Lung (tissue), 12 donors: Measurements from ENCODE around the gene RTEL1. TPM values are rescaled to one million over a fixed set of nuclear protein-coding genes. Genes with fewer than 3 reads are reported as not detected.
A peak's percentile ranks its signal among the peaks of the same experiment; 100 is the strongest.

Experiments
- ATAC-seq: fragments of 200-7000 bp; cut with Tn5 transposase; one replicate; pipeline ENCODE4 v1.9.1; 2020; ENCODE audit warnings: moderate number of reproducible peaks; ENCODE audit not compliant: insufficient read depth, low FRiP score
- DNase-seq, 3 donors: peaks; one replicate each; pipeline ENCODE4 v3.0.0-alpha.2; 2013 to 2017
- H3K27ac ChIP-seq, 2 donors: one replicate each; pipeline ENCODE4 v1.5.1; 2013; ENCODE audit warnings: mild to moderate bottlenecking in 2 of 2, moderate library complexity in 2 of 2, control low read depth in 1 of 2, inconsistent platforms in 1 of 2, low read depth in 1 of 2, low read length in 1 of 2
- H3K27me3 ChIP-seq, 3 donors: one replicate each; pipeline ENCODE4 v1.5.1; 2013; ENCODE audit warnings: low read length in 2 of 3; ENCODE audit not compliant: control insufficient read depth in 3 of 3, insufficient read depth in 3 of 3
- H3K36me3 ChIP-seq, 4 donors: one replicate each; pipeline ENCODE4 v1.5.1; 2013; ENCODE audit warnings: low read length in 4 of 4, mild to moderate bottlenecking in 1 of 4, moderate library complexity in 1 of 4; ENCODE audit not compliant: control insufficient read depth in 4 of 4, insufficient read depth in 4 of 4
- H3K4me1 ChIP-seq, 5 donors: one replicate each; pipeline ENCODE4 v1.5.1; 2013; ENCODE audit warnings: low read length in 5 of 5, mild to moderate bottlenecking in 2 of 5, moderate library complexity in 1 of 5; ENCODE audit not compliant: control insufficient read depth in 5 of 5, insufficient read depth in 5 of 5
- H3K4me3 ChIP-seq: one replicate; pipeline ENCODE4 v1.5.1; 2013; ENCODE audit warnings: mild to moderate bottlenecking, control low read depth, moderate library complexity
- H3K9ac ChIP-seq, 2 donors: one replicate each; pipeline ENCODE4 v1.5.1; 2013; ENCODE audit warnings: low read length in 2 of 2, control low read depth in 1 of 2; ENCODE audit not compliant: insufficient read depth in 1 of 2
- H3K9me3 ChIP-seq, 4 donors: one replicate each; pipeline ENCODE4 v1.5.1; 2013; ENCODE audit warnings: low read length in 3 of 4, mild to moderate bottlenecking in 1 of 4, moderate library complexity in 1 of 4; ENCODE audit not compliant: control insufficient read depth in 4 of 4, insufficient read depth in 3 of 4
- WGBS, 2 donors: extraction: QIAGEN DNeasy Blood & Tissue Kit; methylation state at CpG; one replicate each; pipeline ENCODE4 v1.1.7; 2013; 5-methylcytosine and 5-hydroxymethylcytosine counted together
- polyA plus RNA-seq, 2 donors: library from polyadenylated mRNA; stranded (reverse); fragments of 200-250 nt; gene quantifications; one replicate each; pipeline ENCODE4 v1.2.1, GENCODE V29; 2013
- total RNA-seq, 2 donors: library from RNA; depleted of rRNA in 1 of 2; stranded (reverse); fragments of >200 nt in 1 of 2; gene quantifications; one replicate each; pipeline ENCODE4 v1.2.1, GENCODE V29; 2014 to 2021
- TF ChIP-seq, protein P1 (sequence below): IDR thresholded peaks from 2 replicates; pipeline ENCODE4 v1.5.1; 2012; ENCODE audit warnings: mild to moderate bottlenecking; ENCODE audit errors: control extremely low read depth, extremely low read depth
- donor health status: control.
- donor health status: control.
- donor health status: Bipolar disorder and iron deficiency.
- donor health status: healthy.
- donor health status: DM: yes; HTN: yes; CAD: no.

RTEL1 gene
- total and polyA plus RNA-seq, 4 donors = 12.4 to 45.8 (median 17.7) TPM

DNA sequence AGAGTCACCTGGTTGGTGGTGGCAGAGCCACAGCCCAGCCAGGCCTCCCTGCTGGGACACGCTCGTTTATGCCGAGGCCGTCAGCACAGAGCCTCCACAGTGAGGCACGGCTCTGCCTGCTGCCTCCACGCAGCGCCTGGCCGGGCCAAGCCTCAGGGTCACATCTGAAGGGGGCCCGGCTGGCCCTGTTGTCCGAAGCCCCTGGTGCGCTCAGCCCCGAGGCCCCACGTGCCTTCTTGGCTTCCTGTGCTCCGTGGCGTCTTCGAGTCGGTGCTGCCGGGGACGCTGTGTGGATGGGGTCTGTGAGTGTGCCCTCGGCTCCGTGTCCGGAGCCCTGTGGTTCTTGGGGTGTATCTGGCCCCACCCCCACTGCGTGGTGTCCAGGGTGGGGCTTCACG, 28.0 kb downstream of the RTEL1 start:
- Histone ChIP-seq H3K27ac (peak overlapping the region; percentile 84 to 95), H3K36me3 (peaks cover 0 to 3% (median 0%) of the 10 kb centered on the region in 4 donors), H3K27me3 (no peaks in the 10 kb centered on the region), H3K4me1 (peaks cover 0 to 44% (median 0%) of the 10 kb centered on the region in 5 donors), H3K4me3 (no peak overlapping the region), H3K9me3 (no peaks in the 10 kb centered on the region), H3K9ac (no peak overlapping the region)
- 83 to 85% methylated on average over 23 to 24 of the region's 24 CpGs for WGBS, 2 donors
- DNase-seq = no peak
- TF ChIP-seq, protein P1, sequence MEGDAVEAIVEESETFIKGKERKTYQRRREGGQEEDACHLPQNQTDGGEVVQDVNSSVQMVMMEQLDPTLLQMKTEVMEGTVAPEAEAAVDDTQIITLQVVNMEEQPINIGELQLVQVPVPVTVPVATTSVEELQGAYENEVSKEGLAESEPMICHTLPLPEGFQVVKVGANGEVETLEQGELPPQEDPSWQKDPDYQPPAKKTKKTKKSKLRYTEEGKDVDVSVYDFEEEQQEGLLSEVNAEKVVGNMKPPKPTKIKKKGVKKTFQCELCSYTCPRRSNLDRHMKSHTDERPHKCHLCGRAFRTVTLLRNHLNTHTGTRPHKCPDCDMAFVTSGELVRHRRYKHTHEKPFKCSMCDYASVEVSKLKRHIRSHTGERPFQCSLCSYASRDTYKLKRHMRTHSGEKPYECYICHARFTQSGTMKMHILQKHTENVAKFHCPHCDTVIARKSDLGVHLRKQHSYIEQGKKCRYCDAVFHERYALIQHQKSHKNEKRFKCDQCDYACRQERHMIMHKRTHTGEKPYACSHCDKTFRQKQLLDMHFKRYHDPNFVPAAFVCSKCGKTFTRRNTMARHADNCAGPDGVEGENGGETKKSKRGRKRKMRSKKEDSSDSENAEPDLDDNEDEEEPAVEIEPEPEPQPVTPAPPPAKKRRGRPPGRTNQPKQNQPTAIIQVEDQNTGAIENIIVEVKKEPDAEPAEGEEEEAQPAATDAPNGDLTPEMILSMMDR = no peak
- ATAC-seq = no peak

DNA sequence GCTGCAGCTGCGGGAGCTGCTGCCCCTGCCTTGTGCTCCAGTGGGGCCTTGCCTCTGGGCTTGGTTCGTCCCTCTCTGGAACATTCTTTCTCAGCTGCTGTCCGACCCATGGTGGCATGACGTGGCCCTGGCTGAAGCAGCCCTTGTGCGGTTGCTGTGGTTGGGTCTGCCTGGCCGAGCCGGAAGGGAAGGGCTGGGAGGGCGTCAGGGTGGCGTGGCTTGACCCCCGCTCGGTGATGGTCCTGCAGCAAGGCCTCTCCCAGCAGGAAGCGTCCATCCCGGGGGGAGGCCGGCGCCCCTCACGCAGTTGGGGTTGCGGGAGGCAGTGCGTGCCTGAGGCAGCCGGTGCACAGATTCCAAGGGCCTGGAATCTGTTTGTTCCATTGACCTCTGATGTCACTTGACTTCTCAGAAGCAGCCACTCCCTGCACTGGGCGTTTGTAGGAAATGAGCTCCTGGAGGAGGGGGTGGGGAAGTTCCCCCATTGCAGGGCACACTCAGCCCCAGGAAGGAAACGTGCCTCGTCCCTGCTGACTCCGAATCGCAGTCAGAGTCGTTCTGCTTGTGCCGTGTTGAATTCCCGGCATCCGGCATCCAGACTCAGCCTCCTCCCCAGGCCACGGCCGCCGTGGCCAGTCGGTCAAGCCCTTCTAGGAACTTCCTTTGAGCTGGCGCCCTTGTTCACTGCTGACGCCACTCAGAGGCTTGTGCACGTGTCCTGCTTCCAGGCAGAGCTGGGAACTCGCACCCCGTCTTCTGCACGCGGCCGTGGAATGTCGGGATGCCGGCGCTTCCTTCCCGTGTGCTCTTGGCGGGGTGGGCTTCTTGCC, 28.6 kb downstream of the RTEL1 start:
- peaks cover 0 to 47% (median 0%) of the 10 kb centered on the region in 5 donors for H3K4me1 ChIP-seq
- H3K9ac ChIP-seq = peak overlapping the region in 1 of 2 donors; percentile 46
- no peak overlapping the region for H3K4me3 ChIP-seq
- TF ChIP-seq, protein P1 = no peak
- ATAC-seq (peak; percentile 68), DNase-seq (peak; percentile 49 to 74 (median 60))
- peaks cover 0 to under 1% (median 0%) of the 10 kb centered on the region in 4 donors for H3K36me3 ChIP-seq
- WGBS, 2 donors = 18 to 21% methylated on average over 45 of the region's 45 CpGs
- H3K9me3 ChIP-seq = no peaks in the 10 kb centered on the region
- peak overlapping the region; percentile 84 to 95 for H3K27ac ChIP-seq
- H3K27me3 ChIP-seq = no peaks in the 10 kb centered on the region

GRCh38 chr20:63687419-63688178, 29.5 kb downstream of the RTEL1 start:
- no peak for DNase-seq
- no peaks in the 10 kb centered on the region for H3K27me3 ChIP-seq
- ATAC-seq = no peak
- peaks cover 0 to 49% (median 0%) of the 10 kb centered on the region in 5 donors for H3K4me1 ChIP-seq
- no peak overlapping the region for H3K9ac ChIP-seq
- no peaks in the 10 kb centered on the region for H3K9me3 ChIP-seq
- WGBS, 2 donors = 90 to 92% methylated on average over 29 of the region's 29 CpGs
- peak overlapping the region; percentile 84 to 95 for H3K27ac ChIP-seq
- no peak overlapping the region for H3K4me3 ChIP-seq
- TF ChIP-seq, protein P1 = no peak
- H3K36me3 ChIP-seq = peaks cover 0 to 4% (median 0%) of the 10 kb centered on the region in 4 donors
